SK-N-SH (cell line): ENCODE data around the gene FAM204A.

ENCODE experiments used
- CHD2 ChIP-seq: fragments of 150-350 bp; IDR thresholded peaks from 2 replicates; pipeline ENCODE4 v1.6.1; 2018; ENCODE audit warnings: low read length; ENCODE audit not compliant: partially characterized antibody
- FOXM1 ChIP-seq: IDR thresholded peaks from 2 replicates; pipeline ENCODE4 v1.4.0; 2012; ENCODE audit warnings: low read depth, mild to moderate bottlenecking
- NFIC ChIP-seq: IDR thresholded peaks from 2 replicates; pipeline ENCODE4 v1.4.0; 2012; ENCODE audit warnings: borderline replicate concordance
- YY1 ChIP-seq: IDR thresholded peaks from 2 replicates; pipeline ENCODE4 v1.4.0; 2012; ENCODE audit warnings: low read depth, mild to moderate bottlenecking
- TF ChIP-seq, protein P1 (sequence below): fragments of 200-600 bp; sonication (generic); IDR thresholded peaks from 2 replicates; pipeline ENCODE4 v1.6.1; 2017; ENCODE audit warnings: antibody characterized with exemption, mild to moderate bottlenecking, moderate library complexity

- no peak for TF ChIP-seq CHD2
- TF ChIP-seq, protein P1, sequence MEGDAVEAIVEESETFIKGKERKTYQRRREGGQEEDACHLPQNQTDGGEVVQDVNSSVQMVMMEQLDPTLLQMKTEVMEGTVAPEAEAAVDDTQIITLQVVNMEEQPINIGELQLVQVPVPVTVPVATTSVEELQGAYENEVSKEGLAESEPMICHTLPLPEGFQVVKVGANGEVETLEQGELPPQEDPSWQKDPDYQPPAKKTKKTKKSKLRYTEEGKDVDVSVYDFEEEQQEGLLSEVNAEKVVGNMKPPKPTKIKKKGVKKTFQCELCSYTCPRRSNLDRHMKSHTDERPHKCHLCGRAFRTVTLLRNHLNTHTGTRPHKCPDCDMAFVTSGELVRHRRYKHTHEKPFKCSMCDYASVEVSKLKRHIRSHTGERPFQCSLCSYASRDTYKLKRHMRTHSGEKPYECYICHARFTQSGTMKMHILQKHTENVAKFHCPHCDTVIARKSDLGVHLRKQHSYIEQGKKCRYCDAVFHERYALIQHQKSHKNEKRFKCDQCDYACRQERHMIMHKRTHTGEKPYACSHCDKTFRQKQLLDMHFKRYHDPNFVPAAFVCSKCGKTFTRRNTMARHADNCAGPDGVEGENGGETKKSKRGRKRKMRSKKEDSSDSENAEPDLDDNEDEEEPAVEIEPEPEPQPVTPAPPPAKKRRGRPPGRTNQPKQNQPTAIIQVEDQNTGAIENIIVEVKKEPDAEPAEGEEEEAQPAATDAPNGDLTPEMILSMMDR: no peak
- TF ChIP-seq FOXM1: no peak
- TF ChIP-seq NFIC: no peak
- no peak for TF ChIP-seq YY1
Observed at GRCh38 chr10:118286051-118286838, 55.9 kb downstream of the FAM204A start.
